Heart left ventricle (tissue), 13 donors: ENCODE measurements around the gene GOLGA7B.
"Not testable (repeated sequence)": the region's sequence is repeated elsewhere in the genome, so short reads cannot be mapped to it uniquely, and the experiment has no call there.

Source experiments
- POLR2A ChIP-seq, 2 donors: fragments of 450-650 bp; IDR thresholded peaks; one replicate each; pipeline ENCODE4 v1.6.1; 2017; ENCODE audit warnings: antibody characterized with exemption in 2 of 2, mild to moderate bottlenecking in 2 of 2, moderate library complexity in 2 of 2
- TF ChIP-seq, protein P1 (sequence below), 12 donors: fragments of 200-600 bp; sonication (generic) in 4 of 12; IDR thresholded peaks; one replicate each; pipeline versions ENCODE4 v1.5.0 to v1.8.0; 2018 to 2022; ENCODE audit warnings: antibody characterized with exemption in 12 of 12, mild to moderate bottlenecking in 5 of 12
- donor health status: ischemic (EF 13 %, LVEDD 7.1; RV severe dilation, severe dysfunction).
- donor health status: DM: no; HTN: yes; CAD: no.
- donor health status: DM: no; HTN: no; CAD: no.
- donor health status: ischemic (EF 25% LVEDD 6.9; RV normal size, moderate dysfunction).
- donor health status: ischemic (EF 25% LVEDD 5.7; RV mildly dilated, moderate dysfunction).
- donor health status: ischemic (EF 35%, LVEDD 5.7; RV mildly dilated, moderate dysfunction).
- donor health status: nonischemic (EF 11% LVEDD 7.7; RV severe dilation, severe dysfunction).
- donor health status: DM: yes; HTN: yes; CAD: no.
- donor health status: PGD.
- donor health status: ischemic (EF 29% LVEDD 5.4; RV normal size, mild dysfunction).
- donor health status: nonischemic (EF 23%, LVEDD 6.1; RV moderate dilation, normal function).

DNA sequence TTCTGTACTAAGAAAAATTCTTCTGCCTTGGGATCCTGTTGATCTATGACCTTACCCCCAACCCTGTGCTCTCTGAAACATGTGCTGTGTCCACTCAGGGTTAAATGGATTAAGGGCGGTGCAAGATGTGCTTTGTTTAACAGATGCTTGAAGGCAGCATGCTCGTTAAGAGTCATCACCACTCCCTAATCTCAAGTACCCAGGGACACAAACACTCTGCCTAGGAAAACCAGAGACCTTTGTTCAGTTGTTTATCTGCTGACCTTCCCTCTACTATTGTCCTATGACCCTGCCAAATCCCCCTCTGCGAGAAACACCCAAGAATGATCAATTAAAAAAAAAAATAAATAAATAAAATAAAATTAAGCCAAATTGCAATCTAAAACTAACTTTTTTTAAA is 7.5 kb upstream of the GOLGA7B start:
- TF ChIP-seq, protein P1, sequence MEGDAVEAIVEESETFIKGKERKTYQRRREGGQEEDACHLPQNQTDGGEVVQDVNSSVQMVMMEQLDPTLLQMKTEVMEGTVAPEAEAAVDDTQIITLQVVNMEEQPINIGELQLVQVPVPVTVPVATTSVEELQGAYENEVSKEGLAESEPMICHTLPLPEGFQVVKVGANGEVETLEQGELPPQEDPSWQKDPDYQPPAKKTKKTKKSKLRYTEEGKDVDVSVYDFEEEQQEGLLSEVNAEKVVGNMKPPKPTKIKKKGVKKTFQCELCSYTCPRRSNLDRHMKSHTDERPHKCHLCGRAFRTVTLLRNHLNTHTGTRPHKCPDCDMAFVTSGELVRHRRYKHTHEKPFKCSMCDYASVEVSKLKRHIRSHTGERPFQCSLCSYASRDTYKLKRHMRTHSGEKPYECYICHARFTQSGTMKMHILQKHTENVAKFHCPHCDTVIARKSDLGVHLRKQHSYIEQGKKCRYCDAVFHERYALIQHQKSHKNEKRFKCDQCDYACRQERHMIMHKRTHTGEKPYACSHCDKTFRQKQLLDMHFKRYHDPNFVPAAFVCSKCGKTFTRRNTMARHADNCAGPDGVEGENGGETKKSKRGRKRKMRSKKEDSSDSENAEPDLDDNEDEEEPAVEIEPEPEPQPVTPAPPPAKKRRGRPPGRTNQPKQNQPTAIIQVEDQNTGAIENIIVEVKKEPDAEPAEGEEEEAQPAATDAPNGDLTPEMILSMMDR (IDR thresholded peaks at IDR 0.05), result not testable (repeated sequence)
- TF ChIP-seq POLR2A (IDR thresholded peaks at IDR 0.05), result not testable (repeated sequence)
